ENCODE results near the gene ATP5IF1.

GRCh38 chr1:28279721-28280120 lies 43.8 kb downstream of the ATP5IF1 start:
- TF ChIP-seq CEBPB (IDR thresholded peaks at IDR 0.05; ENCODE audit: low read depth, low read length) (no peak), ATF3 (IDR thresholded peaks at IDR 0.05; ENCODE audit: insufficient read depth, low read depth, low read length) (no peak), POLR2A (IDR thresholded peaks at IDR 0.05; ENCODE audit: control extremely low read depth in 1 of 2, low read depth in 2 of 2, low read length in 2 of 2) (no peak), RFX5 (IDR thresholded peaks at IDR 0.05; ENCODE audit: borderline replicate concordance, low read depth, low read length) (no peak)

Data from H1 (cell line).